ENCODE results near the gene FTSJ3. TPM values are rescaled to one million over a fixed set of nuclear protein-coding genes. Genes with fewer than 3 reads are reported as not detected.
"Not testable (repeated sequence)": the region's sequence is repeated elsewhere in the genome, so short reads cannot be mapped to it uniquely, and the experiment has no call there.

Gene FTSJ3, protein sequence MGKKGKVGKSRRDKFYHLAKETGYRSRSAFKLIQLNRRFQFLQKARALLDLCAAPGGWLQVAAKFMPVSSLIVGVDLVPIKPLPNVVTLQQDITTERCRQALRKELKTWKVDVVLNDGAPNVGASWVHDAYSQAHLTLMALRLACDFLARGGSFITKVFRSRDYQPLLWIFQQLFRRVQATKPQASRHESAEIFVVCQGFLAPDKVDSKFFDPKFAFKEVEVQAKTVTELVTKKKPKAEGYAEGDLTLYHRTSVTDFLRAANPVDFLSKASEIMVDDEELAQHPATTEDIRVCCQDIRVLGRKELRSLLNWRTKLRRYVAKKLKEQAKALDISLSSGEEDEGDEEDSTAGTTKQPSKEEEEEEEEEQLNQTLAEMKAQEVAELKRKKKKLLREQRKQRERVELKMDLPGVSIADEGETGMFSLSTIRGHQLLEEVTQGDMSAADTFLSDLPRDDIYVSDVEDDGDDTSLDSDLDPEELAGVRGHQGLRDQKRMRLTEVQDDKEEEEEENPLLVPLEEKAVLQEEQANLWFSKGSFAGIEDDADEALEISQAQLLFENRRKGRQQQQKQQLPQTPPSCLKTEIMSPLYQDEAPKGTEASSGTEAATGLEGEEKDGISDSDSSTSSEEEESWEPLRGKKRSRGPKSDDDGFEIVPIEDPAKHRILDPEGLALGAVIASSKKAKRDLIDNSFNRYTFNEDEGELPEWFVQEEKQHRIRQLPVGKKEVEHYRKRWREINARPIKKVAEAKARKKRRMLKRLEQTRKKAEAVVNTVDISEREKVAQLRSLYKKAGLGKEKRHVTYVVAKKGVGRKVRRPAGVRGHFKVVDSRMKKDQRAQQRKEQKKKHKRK
- 34.6 TPM for total RNA-seq

DNA sequence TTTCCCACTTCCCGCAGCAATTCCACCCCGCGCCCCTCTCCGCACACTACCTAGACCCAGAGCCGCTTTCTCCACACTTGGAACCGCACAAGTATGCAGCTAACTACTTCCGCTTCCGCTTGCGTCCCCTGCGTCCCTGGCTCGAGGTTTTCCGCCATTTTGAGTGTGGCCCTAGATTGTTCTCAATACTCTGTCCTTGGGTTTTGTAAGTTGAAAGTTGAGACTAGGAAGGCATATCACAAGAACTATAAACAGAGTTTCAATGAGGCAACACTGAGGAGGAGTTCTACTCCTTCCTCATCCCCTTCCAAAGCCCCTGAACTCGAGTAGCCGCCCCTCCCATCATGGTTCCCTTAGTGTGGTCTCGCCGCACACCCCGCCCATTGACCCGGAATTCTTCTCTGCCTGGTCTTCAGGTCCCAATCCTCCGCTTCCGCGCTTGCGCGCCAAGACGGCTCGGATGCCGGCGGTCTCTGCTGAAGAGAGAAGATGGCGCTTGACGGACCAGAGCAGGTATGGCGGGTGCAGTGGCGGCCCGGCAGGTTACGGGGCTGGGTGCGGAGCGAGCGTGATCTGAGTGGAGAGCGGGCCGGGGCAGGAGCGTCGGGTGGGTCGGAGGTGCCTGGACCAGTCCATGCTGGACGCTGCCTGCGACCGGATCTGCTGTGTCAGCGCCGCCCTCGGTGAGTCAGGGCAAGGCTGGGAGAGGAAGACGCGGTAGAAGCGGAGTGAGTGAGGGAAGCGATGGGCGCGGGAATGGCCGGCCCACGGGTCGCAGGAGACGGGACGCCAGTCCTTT, at the start of gene FTSJ3, which contains the start of gene PSMC5:
TSS of gene FTSJ3 (minus strand) at position 662 of the 799 bp plus-strand sequence. CDS start 761 bp downstream, outside the sequence.
TSS of gene PSMC5 (plus strand) at position 430 of the 799 bp plus-strand sequence. CDS start at position 490, 60 bp downstream.
- FAIRE-seq (no peak), DNase-seq (ENCODE audit: low spot score in 2 of 2) (peak; percentile 83 to 89)

GRCh38 chr17:63874693-63875092, 47.2 kb upstream of the FTSJ3 start:
- not testable (repeated sequence) for DNase-seq (ENCODE audit: low spot score in 2 of 2); FAIRE-seq

GRCh38 chr17:63874061-63874626, 46.7 kb upstream of the FTSJ3 start:
- not testable (repeated sequence) for DNase-seq (ENCODE audit: low spot score in 2 of 2); FAIRE-seq

DNA sequence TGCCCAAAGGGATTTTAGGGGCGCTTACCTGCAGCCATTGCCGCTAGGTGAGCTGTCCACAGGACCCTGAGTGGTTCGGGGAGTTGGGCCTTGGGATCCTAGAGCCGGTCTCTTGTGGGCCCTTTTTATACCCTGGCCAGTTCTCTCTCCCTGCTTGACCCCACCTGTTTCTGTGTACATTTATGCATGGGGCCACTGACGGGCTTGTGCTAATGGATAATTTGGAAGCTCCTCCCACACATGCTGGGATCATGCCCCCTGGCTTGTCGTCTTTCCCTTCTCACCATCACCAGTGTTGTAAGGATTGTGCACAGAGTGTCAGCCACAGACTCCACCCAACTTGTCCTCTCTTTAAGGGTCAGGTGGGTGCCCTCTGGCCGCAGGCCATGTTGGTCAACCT, 46.1 kb upstream of the FTSJ3 start, which contains the start of gene CSH2:
TSS of gene CSH2 (minus strand) at position 101 of the 400 bp plus-strand sequence. CDS start at position 38, 63 bp downstream.
- not testable (repeated sequence) for FAIRE-seq

GRCh38 chr17:63871646-63872365, 44.3 kb upstream of the FTSJ3 start:
- DNase-seq (ENCODE audit: low spot score in 2 of 2); FAIRE-seq: not testable (repeated sequence)

More for the DNA sequence above, 46.1 kb upstream of the FTSJ3 start, which contains the start of gene CSH2:
- not testable (repeated sequence) for DNase-seq (ENCODE audit: low spot score in 2 of 2)

GRCh38 chr17:63870292-63870665, 42.8 kb upstream of the FTSJ3 start:
- not testable (repeated sequence) for DNase-seq (ENCODE audit: low spot score in 2 of 2); FAIRE-seq

DNA sequence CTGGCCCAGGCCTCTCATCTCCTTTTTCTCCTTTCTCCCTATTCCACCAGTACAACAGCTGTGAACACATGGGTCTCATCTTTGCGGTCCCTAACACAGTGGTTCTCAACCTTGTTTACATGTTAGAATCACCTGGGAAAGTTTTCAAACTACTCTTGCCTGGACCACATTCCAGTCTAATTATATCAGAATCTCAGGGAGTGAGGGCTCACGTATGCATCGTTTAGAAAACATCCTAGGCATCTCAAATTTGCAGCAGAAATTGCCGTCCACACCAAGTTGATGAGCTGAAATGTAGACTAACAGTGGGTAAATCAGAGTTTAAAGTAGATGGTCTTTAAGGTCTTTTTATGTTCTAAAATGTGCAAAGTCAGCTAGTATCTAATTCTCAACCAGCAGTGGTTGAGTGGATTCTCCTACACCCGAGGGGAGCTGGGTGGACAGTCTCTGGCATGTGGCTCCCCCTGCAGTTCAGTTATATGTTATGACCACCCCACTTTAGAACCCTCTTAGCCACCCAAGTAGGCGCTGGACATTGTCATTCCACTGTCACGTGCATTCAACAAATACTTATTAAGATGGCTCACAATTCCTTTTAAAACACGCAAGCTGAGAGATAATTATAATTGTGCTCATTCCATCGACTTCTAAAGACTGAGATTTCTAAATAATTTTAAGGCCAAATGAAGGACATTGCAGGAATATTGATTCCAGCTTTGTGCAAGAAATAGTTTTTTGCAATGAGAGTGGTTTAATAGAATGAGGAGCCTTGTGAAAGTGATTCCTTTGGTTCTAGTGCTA, 42.2 kb upstream of the FTSJ3 start:
- DNase-seq (ENCODE audit: low spot score in 2 of 2); FAIRE-seq: not testable (repeated sequence)

- not testable (repeated sequence) for DNase-seq (ENCODE audit: low spot score in 2 of 2); FAIRE-seq
Observed at GRCh38 chr17:63866625-63867024, 39.2 kb upstream of the FTSJ3 start.

DNA sequence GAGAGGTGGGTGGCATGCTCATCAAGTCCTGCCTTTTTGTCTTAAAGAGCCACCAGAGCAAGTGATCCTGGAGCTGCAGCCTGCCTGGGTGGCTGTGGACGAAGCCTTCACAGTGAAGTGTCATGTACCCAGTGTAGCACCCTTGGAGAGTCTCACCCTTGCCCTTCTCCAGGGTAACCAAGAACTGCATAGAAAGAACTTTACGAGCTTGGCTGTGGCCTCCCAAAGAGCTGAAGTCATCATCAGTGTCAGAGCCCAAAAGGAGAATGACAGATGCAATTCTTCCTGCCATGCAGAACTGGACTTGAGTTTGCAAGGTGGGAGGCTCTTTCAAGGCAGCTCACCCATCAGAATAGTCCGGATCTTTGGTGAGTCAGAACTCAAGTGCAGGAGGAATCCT, 31.8 kb upstream of the FTSJ3 start:
- FAIRE-seq, result no peak

GRCh38 chr17:63856425-63856824, 29.0 kb upstream of the FTSJ3 start:
- not testable (repeated sequence) for DNase-seq (ENCODE audit: low spot score in 2 of 2); FAIRE-seq

More for the DNA sequence above, 31.8 kb upstream of the FTSJ3 start:
- no peak for DNase-seq (ENCODE audit: low spot score in 2 of 2)

GRCh38 chr17:63855185-63855584, 27.7 kb upstream of the FTSJ3 start:
- FAIRE-seq (no peak), DNase-seq (ENCODE audit: low spot score in 2 of 2) (no peak)

DNA sequence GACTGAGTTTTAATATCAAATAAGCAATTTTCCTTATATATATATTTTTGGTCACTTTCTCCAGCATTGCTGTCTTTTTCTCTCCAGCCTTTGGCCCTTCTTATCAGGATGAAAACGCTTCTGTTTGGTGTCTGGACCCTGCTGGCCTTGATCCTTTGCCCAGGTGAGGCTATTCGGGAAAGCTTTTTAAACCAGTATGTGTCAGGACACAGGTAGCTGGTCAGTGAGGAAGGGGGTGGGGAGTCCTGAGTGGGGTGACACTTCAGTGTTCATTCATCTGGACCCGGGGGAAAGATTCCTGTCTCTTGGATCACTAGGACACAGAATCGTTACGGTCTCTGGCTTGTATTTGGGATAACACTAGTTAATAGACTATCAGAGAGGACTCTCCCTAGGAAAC, 27.2 kb upstream of the FTSJ3 start:
- FAIRE-seq (no peak), DNase-seq (ENCODE audit: low spot score in 2 of 2) (no peak)

DNA sequence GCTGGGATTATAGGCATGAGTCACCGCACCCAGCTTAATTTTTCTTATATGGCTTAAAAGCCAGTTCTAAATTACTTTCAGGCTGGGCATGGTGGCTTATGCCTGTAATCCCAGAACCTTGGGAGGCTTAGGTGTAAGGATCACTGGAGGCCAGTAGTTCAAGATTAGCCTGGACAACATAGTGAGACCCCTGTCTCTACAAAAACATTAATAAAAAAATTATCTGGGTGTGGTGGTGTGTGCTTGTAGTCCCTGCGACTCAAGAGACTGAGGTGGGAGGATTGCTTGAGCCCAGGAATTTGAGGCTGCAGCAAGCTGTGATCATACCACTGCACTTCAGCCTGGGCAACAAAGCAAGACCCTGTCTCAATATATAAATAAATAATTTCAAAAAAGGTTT, 25.8 kb upstream of the FTSJ3 start:
- DNase-seq (ENCODE audit: low spot score in 2 of 2) (no peak), FAIRE-seq (no peak)

- DNase-seq (ENCODE audit: low spot score in 2 of 2) (no peak), FAIRE-seq (no peak)
Observed at GRCh38 chr17:63850401-63850800, 22.9 kb upstream of the FTSJ3 start.

GRCh38 chr17:63848834-63849689, 21.6 kb upstream of the FTSJ3 start:
- DNase-seq (ENCODE audit: low spot score in 2 of 2) (peak; percentile 89 to 96), FAIRE-seq (no peak)

GRCh38 chr17:63847525-63848249, 20.2 kb upstream of the FTSJ3 start:
- FAIRE-seq, result no peak
- DNase-seq (ENCODE audit: low spot score in 2 of 2), result no peak

GRCh38 chr17:63845509-63845908, 18.0 kb upstream of the FTSJ3 start:
- FAIRE-seq (no peak), DNase-seq (ENCODE audit: low spot score in 2 of 2) (no peak)
